H1 (cell line): ENCODE results near the gene CCNL2. TPM values are rescaled to one million over a fixed set of nuclear protein-coding genes. Genes with fewer than 3 reads are reported as not detected.

Source experiments
- CTCF ChIA-PET: fragments of 300-600 bp; sonication (Branson Sonifier 250); formaldehyde crosslinking; loops from one replicate; lab custom pipeline; 2021; ENCODE audit not compliant: partially characterized antibody; lab: Charles Lee
- POLR2A ChIA-PET: fragments of 300-600 bp; sonication (Branson Sonifier 250); formaldehyde crosslinking; loops from one replicate; lab custom pipeline; 2021; ENCODE audit warnings: inconsistent platforms; ENCODE audit not compliant: partially characterized antibody; lab: Charles Lee
- DNase-seq, 2 experiments: peaks; one replicate each; pipeline versions ENCODE4 v3.0.0 to v3.0.0-alpha.2; 2010 to 2022; ENCODE audit warnings: low spot score in 2 of 2, low read depth in 1 of 2, mixed read lengths in 1 of 2
- FAIRE-seq: peaks from 2 replicates; lab custom pipeline; 2011; peaks lifted over from hg19 to GRCh38; lab: Jason Lieb, UNC
- H2AFZ ChIP-seq: 2 replicates; pipeline ENCODE4 v1.8.1; 2012; ENCODE audit warnings: low read length, inconsistent platforms
- H2AK5ac ChIP-seq: 2 replicates; pipeline ENCODE4 v1.6.1; 2013; ENCODE audit warnings: low read depth, low read length
- H2BK120ac ChIP-seq: replicated peaks from 2 replicates; pipeline ENCODE3; 2013; ENCODE audit warnings: low read depth, low read length, inconsistent platforms
- H2BK12ac ChIP-seq: 2 replicates; pipeline ENCODE4 v1.6.1; 2013; ENCODE audit warnings: low read depth, low read length
- H2BK15ac ChIP-seq: 2 replicates; pipeline ENCODE4 v1.6.1; 2013; ENCODE audit warnings: low read length
- H2BK20ac ChIP-seq: 2 replicates; pipeline ENCODE4 v1.6.1; 2013; ENCODE audit warnings: low read length
- H2BK5ac ChIP-seq: 2 replicates; pipeline ENCODE4 v1.6.1; 2013; ENCODE audit warnings: low read depth, low read length
- H3K14ac ChIP-seq: 2 replicates; pipeline ENCODE4 v1.6.1; 2013; ENCODE audit warnings: inconsistent platforms; ENCODE audit not compliant: insufficient read length
- H3K18ac ChIP-seq: 2 replicates; pipeline ENCODE4 v1.6.1; 2013; ENCODE audit warnings: low read length; ENCODE audit errors: extremely low read depth
- H3K23ac ChIP-seq: 2 replicates; pipeline ENCODE4 v1.6.1; 2013; ENCODE audit warnings: inconsistent platforms; ENCODE audit not compliant: insufficient read length
- H3K23me2 ChIP-seq: 2 replicates; pipeline ENCODE4 v1.6.1; 2013; ENCODE audit warnings: low read depth, low read length
- H3K27ac ChIP-seq: 2 replicates; pipeline ENCODE4 v1.6.1; 2011; ENCODE audit warnings: low read depth, low read length, inconsistent platforms
- H3K27me3 ChIP-seq, 4 experiments: replicated peaks in 1 of 4; 1 replicate in 1 of 4; 2 replicates in 3 of 4; pipeline versions ENCODE4 v1.6.1 to v1.8.1; 2011 to 2013; ENCODE audit warnings: low read length in 3 of 4, mild to moderate bottlenecking in 3 of 4, inconsistent platforms in 2 of 4, mixed read lengths in 2 of 4, moderate library complexity in 1 of 4; ENCODE audit not compliant: control insufficient read depth in 3 of 4, insufficient read depth in 3 of 4; ENCODE audit errors: extremely low read depth in 1 of 4
- H3K36me3 ChIP-seq, 4 experiments: 2 replicates each; pipeline versions ENCODE4 v1.6.1 to v1.8.1; 2011 to 2013; ENCODE audit warnings: mild to moderate bottlenecking in 4 of 4, low read length in 3 of 4, moderate library complexity in 2 of 4, control low read depth in 1 of 4, inconsistent platforms in 1 of 4; ENCODE audit not compliant: insufficient read depth in 4 of 4, control insufficient read depth in 2 of 4
- H3K4ac ChIP-seq: replicated peaks from 2 replicates; pipeline ENCODE3; 2013; ENCODE audit warnings: low read length, low read depth, mixed read lengths, inconsistent platforms; ENCODE audit not compliant: insufficient read length
- H3K4me1 ChIP-seq, 4 experiments: replicated peaks in 1 of 4; 1 replicate in 1 of 4; 2 replicates in 3 of 4; pipeline versions ENCODE4 v1.6.1 to v1.8.1; 2011 to 2013; ENCODE audit warnings: low read length in 3 of 4, inconsistent platforms in 2 of 4, mixed read lengths in 1 of 4; ENCODE audit not compliant: insufficient read depth in 4 of 4, control insufficient read depth in 3 of 4
- H3K4me2 ChIP-seq, 2 experiments: 2 replicates each; pipeline versions ENCODE4 v1.6.1 to v1.8.1; 2011 to 2013; ENCODE audit warnings: low read depth in 2 of 2, low read length in 2 of 2, control low read depth in 1 of 2, inconsistent platforms in 1 of 2, mild to moderate bottlenecking in 1 of 2; ENCODE audit not compliant: insufficient read depth in 1 of 2
- H3K4me3 ChIP-seq, 4 experiments: fragments of 200-600, 300-600 bp in 1 of 4; sonication (generic), shearing (Covaris generic), sonication (Bioruptor Twin) in 1 of 4; 2 replicates each; pipeline versions ENCODE4 v1.5.1 to v1.8.1; 2011 to 2016; ENCODE audit warnings: low read length in 4 of 4, low read depth in 3 of 4, control low read depth in 2 of 4, inconsistent platforms in 2 of 4, mild to moderate bottlenecking in 2 of 4, mixed read lengths in 1 of 4, moderate library complexity in 1 of 4; ENCODE audit not compliant: insufficient read depth in 2 of 4; ENCODE audit errors: extremely low read depth in 1 of 4
- H3K56ac ChIP-seq: replicated peaks from 2 replicates; pipeline ENCODE3; 2013; ENCODE audit warnings: low read depth, mild to moderate bottlenecking, mixed read lengths, low read length, inconsistent platforms; ENCODE audit not compliant: insufficient read length
- H3K79me1 ChIP-seq: 2 replicates; pipeline ENCODE4 v1.6.1; 2013; ENCODE audit warnings: low read depth, low read length, control low read depth
- H3K79me2 ChIP-seq, 2 experiments: 2 replicates each; pipeline versions ENCODE4 v1.6.1 to v1.8.1; 2012 to 2013; ENCODE audit warnings: low read length in 2 of 2, mild to moderate bottlenecking in 2 of 2, inconsistent platforms in 1 of 2; ENCODE audit not compliant: insufficient read depth in 2 of 2, control insufficient read depth in 1 of 2
- H3K9ac ChIP-seq, 4 experiments: replicated peaks in 1 of 4; 1 replicate in 1 of 4; 2 replicates in 3 of 4; pipeline versions ENCODE4 v1.6.1 to v1.8.1; 2011 to 2013; ENCODE audit warnings: low read depth in 3 of 4, low read length in 3 of 4, control low read depth in 2 of 4, mild to moderate bottlenecking in 2 of 4, moderate library complexity in 2 of 4, inconsistent platforms in 1 of 4; ENCODE audit errors: extremely low read depth in 1 of 4
- H3K9me3 ChIP-seq, 2 experiments: 2 replicates each; pipeline versions ENCODE4 v1.6.1 to v1.8.1; 2012 to 2013; ENCODE audit warnings: mild to moderate bottlenecking in 2 of 2, moderate library complexity in 2 of 2, control low read depth in 1 of 2, inconsistent platforms in 1 of 2, low read depth in 1 of 2, low read length in 1 of 2, mixed read lengths in 1 of 2; ENCODE audit not compliant: insufficient read depth in 2 of 2
- H4K20me1 ChIP-seq, 2 experiments: replicated peaks in 1 of 2; 2 replicates each; pipeline versions ENCODE3 to v1.8.1; 2011 to 2013; ENCODE audit warnings: inconsistent platforms in 2 of 2, low read length in 2 of 2, mild to moderate bottlenecking in 1 of 2; ENCODE audit not compliant: insufficient read depth in 2 of 2, control insufficient read depth in 1 of 2
- H4K5ac ChIP-seq: 2 replicates; pipeline ENCODE4 v1.6.1; 2013; ENCODE audit warnings: low read length, low read depth, mixed read lengths, inconsistent platforms; ENCODE audit not compliant: insufficient read length
- H4K8ac ChIP-seq: 2 replicates; pipeline ENCODE4 v1.8.0; 2013; ENCODE audit warnings: mild to moderate bottlenecking, moderate library complexity, low read length, inconsistent platforms; ENCODE audit not compliant: insufficient read depth; ENCODE audit errors: extremely low read depth
- H4K91ac ChIP-seq: replicated peaks from 2 replicates; pipeline ENCODE3; 2013; ENCODE audit warnings: low read length, mixed read lengths, inconsistent platforms; ENCODE audit not compliant: insufficient read length
- POLR2A ChIP-seq, 2 experiments: IDR thresholded peaks; 1 replicate in 1 of 2; 2 replicates in 1 of 2; pipeline ENCODE4 v1.6.1; 2011; ENCODE audit warnings: low read depth in 2 of 2, low read length in 2 of 2, mild to moderate bottlenecking in 2 of 2; ENCODE audit errors: control extremely low read depth in 1 of 2
- SIRT6 ChIP-seq: IDR thresholded peaks from one replicate; pipeline ENCODE4 v1.7.1; 2012; ENCODE audit warnings: low read length, inconsistent platforms
- WGBS, 2 experiments: shearing (Covaris generic) in 1 of 2; methylation state at CpG; one replicate each; pipeline versions ENCODE4 v1.1.6 to v1.1.7; 2013 to 2015; ENCODE audit warnings: low lambda C conversion rate in 2 of 2, mixed read lengths in 2 of 2, inconsistent platforms in 1 of 2, low coverage in 1 of 2, missing lambda C conversion rate in 1 of 2; ENCODE audit not compliant: insufficient replicate concordance in 2 of 2, insufficient coverage in 1 of 2, insufficient read length in 1 of 2; ENCODE audit errors: extremely low coverage in 1 of 2, missing lambda C conversion rate in 1 of 2; 5-methylcytosine and 5-hydroxymethylcytosine counted together
- polyA plus RNA-seq, 7 experiments: library from polyadenylated mRNA; depleted of rRNA in 3 of 7; stranded (reverse) in 5 of 7; unstranded in 2 of 7; fragments of >200 nt in 5 of 7; fragments of 200-250 nt in 2 of 7; gene quantifications; 1 replicate in 5 of 7; 2 replicates in 1 of 7; 4 replicates in 1 of 7; pipeline versions ENCODE4 v1.2.1 to v1.2.3, GENCODE V29; 2011 to 2013; ENCODE audit warnings: missing spikeins in 2 of 7, mixed read lengths in 2 of 7
- total RNA-seq: library from RNA; stranded (reverse); fragmentation: NEBNext Ultra II Directional; extraction: Animal tissue kit (Norgen Biotek cat#: 25700); gene quantifications from 2 replicates; pipeline ENCODE4 v1.2.1, GENCODE V29; 2021

CCNL2 gene
- total and polyA plus RNA-seq, 2 of the 8 experiments (the other 6 are each of a cell fraction or from before 2014, with no cell fraction given): 79.8 to 120 TPM

GRCh38 chr1:1431845-1432273, 32.7 kb upstream of the CCNL2 start:
- no peak overlapping the region for H2AFZ ChIP-seq
- peak overlapping the region; percentile 82 for H3K4ac ChIP-seq
- H4K5ac ChIP-seq: peak overlapping the region; percentile 29
- ChIA-PET CTCF (interaction anchor here (1.4 to 4.4 kb wide), 3 partner anchors 8 to 30 kb away, joined by 4 to 36 read pairs (median 6); no protein-coding TSS in a partner anchor), POLR2A (interaction anchor here (1.1 to 22.9 kb wide), 5 partner anchors 9 to 78 kb away, joined by 3 to 515 read pairs (median 18); partner anchors contain the start of genes ANKRD65, CCNL2 and MRPL20)
- H4K20me1 ChIP-seq: peaks cover 2 to 5% of the 10 kb centered on the region in 2 experiments
- H3K27ac ChIP-seq: no peak overlapping the region
- no peak overlapping the region for H3K23ac ChIP-seq
- no peak overlapping the region for H3K9ac ChIP-seq
- peak overlapping the region; percentile 88; the same call in 1 of the 2 replicates for H2BK15ac ChIP-seq
- TF ChIP-seq POLR2A (IDR thresholded peaks at IDR 0.05; ENCODE audit: control extremely low read depth in 1 of 2, low read depth in 2 of 2, low read length in 2 of 2) (peak in 1 of 2 experiments; percentile 46; a peak in 1 of 3 replicates), SIRT6 (no peak)
- H2AK5ac ChIP-seq: peak overlapping the region; percentile 93; the same call in 1 of the 2 replicates
- no peaks in the 10 kb centered on the region; a peak in 1 of 8 replicates for H3K36me3 ChIP-seq
- H3K4me3 ChIP-seq: no peak overlapping the region
- H3K9me3 ChIP-seq: peaks cover 0 to 3% of the 10 kb centered on the region in 2 experiments; a peak in 1 of 4 replicates
- no peak overlapping the region for H3K18ac ChIP-seq
- peak in 1 of 2 experiments; percentile 70 for DNase-seq
- peak overlapping the region; percentile 73 for H2BK120ac ChIP-seq
- peak overlapping the region; percentile 57; the same call in 1 of the 2 replicates for H4K8ac ChIP-seq
- no peaks in the 10 kb centered on the region for H3K79me1 ChIP-seq
- peaks cover 20% of the 10 kb centered on the region; the same call in 1 of the 2 replicates for H3K23me2 ChIP-seq
- 77% methylated on average over 5 of the region's 5 CpGs; no CpG with 5 or more reads in 1 of the 2 experiments for WGBS, 2 experiments
- peaks cover 0 to 6% of the 10 kb centered on the region in 2 experiments; a peak in 1 of 4 replicates for H3K79me2 ChIP-seq
- peak overlapping the region; percentile 79 for H4K91ac ChIP-seq
- no peak overlapping the region for H3K4me2 ChIP-seq
- no peak for FAIRE-seq
- peaks cover 0 to 3% (median 0%) of the 10 kb centered on the region in 4 experiments; a peak in 2 of 7 replicates for H3K27me3 ChIP-seq
- peak overlapping the region; percentile 97; the same call in 1 of the 2 replicates for H2BK12ac ChIP-seq
- H2BK20ac ChIP-seq: peak overlapping the region; percentile 72; the same call in 1 of the 2 replicates
- H3K14ac ChIP-seq: no peak overlapping the region
- H2BK5ac ChIP-seq: peak overlapping the region; percentile 95; the same call in 1 of the 2 replicates
- H3K4me1 ChIP-seq: peaks cover 0 to 57% (median 42%) of the 10 kb centered on the region in 4 experiments; a peak in 6 of 7 replicates
- no peak overlapping the region for H3K56ac ChIP-seq
